GM12891 (cell line): ENCODE data around the gene HS2ST1.

ENCODE experiments used
- PAX5 ChIP-seq: IDR thresholded peaks from 2 replicates; pipeline ENCODE4 v1.6.1; 2011; ENCODE audit warnings: low read length, moderate library complexity, mild to moderate bottlenecking; ENCODE audit not compliant: insufficient read depth, severe bottlenecking
- POLR2A ChIP-seq: IDR thresholded peaks from 2 replicates; pipeline ENCODE4 v1.6.1; 2011; ENCODE audit warnings: low read depth, low read length, control low read depth
- POLR2AphosphoS5 ChIP-seq: IDR thresholded peaks from 2 replicates; pipeline ENCODE4 v1.6.1; 2011; ENCODE audit warnings: low read depth, low read length, control low read depth
- POU2F2 ChIP-seq: IDR thresholded peaks from 2 replicates; pipeline ENCODE4 v1.6.1; 2011; ENCODE audit warnings: low read depth, mild to moderate bottlenecking, control low read depth, low read length, moderate library complexity
- TAF1 ChIP-seq: IDR thresholded peaks from 2 replicates; pipeline ENCODE4 v1.6.1; 2011; ENCODE audit warnings: low read depth, low read length, control low read depth

DNA sequence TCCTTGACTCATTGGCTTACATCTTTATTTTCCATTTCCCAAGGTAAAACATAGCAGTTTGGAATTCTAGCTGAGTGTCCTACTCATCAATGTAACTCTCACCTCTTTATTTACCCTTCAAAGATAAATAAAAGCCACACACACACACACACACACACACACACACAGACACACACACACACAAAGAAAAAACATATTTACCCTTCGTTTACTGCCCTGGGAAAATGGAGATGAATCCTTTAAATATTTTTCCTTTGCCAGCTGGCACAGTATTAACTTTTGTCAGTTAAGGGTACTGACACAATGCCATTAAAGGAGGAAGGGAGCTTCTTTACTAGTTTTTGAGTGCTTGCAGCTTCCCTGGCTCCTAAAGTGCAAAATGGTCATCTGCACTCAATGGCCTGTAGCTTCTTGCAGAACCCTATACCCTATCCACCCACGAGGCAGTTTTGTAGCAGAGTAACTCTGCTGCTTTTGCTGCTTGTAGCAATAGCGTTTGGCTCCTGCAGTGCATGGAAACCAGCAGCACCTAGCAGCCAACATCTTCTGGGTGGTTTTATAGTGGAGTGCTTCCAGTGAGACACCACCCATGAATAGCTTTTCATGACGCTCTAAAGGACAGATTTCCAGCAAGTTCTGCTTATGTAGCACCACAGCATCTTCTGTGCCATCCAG, 103.7 kb downstream of the HS2ST1 start:
- TF ChIP-seq POLR2A = no peak
- no peak for TF ChIP-seq POLR2AphosphoS5
- TF ChIP-seq TAF1 = no peak
- TF ChIP-seq PAX5 = no peak
- no peak for TF ChIP-seq POU2F2
